HepG2 (cell line): ENCODE measurements around the gene RPS6KA3. TPM values are rescaled to one million over a fixed set of nuclear protein-coding genes. Genes with fewer than 3 reads are reported as not detected.

Experiments used
- CREBL2 ChIP-seq: sonication (generic); formaldehyde crosslinking; IDR thresholded peaks from 2 replicates; pipeline ENCODE4 v1.8.1; 2023; ENCODE audit warnings: missing genetic modification reagents, mild to moderate bottlenecking, borderline replicate concordance
- DBP ChIP-seq: sonication (generic); formaldehyde crosslinking; IDR thresholded peaks from 2 replicates; pipeline ENCODE4 v1.4.0; 2020; ENCODE audit warnings: missing genetic modification reagents; ENCODE audit errors: not compliant biosample characterization
- EZH2 ChIP-seq: conservative IDR thresholded peaks from 2 replicates; pipeline ENCODE4 v1.6.1; 2012; ENCODE audit warnings: mild to moderate bottlenecking, low read depth, low read length, moderate library complexity
- GABPB1 ChIP-seq: IDR thresholded peaks from 2 replicates; pipeline ENCODE4 v1.6.1; 2016; ENCODE audit warnings: mild to moderate bottlenecking, missing genetic modification reagents, moderate library complexity, missing compliant biosample characterization
- HNRNPUL1 ChIP-seq: fragments of 200-400 bp; formaldehyde crosslinking; IDR thresholded peaks from 2 replicates; pipeline ENCODE4 v1.6.1; 2017; ENCODE audit warnings: low read depth, mild to moderate bottlenecking, low read length, moderate library complexity
- MIER3 ChIP-seq: IDR thresholded peaks from 2 replicates; pipeline ENCODE4 v1.6.1; 2016; ENCODE audit warnings: missing compliant biosample characterization, borderline replicate concordance
- NRL ChIP-seq: sonication (generic); formaldehyde crosslinking; IDR thresholded peaks from 2 replicates; pipeline ENCODE4 v1.5.0; 2020; ENCODE audit warnings: missing genetic modification reagents, mild to moderate bottlenecking, moderate library complexity, borderline replicate concordance
- PITX1 ChIP-seq: sonication (generic); formaldehyde crosslinking; IDR thresholded peaks from 2 replicates; pipeline ENCODE4 v1.5.1; 2020; ENCODE audit warnings: mild to moderate bottlenecking, missing genetic modification reagents
- POGK ChIP-seq: sonication (generic); formaldehyde crosslinking; conservative IDR thresholded peaks from 2 replicates; pipeline ENCODE4 v1.8.0; 2022; ENCODE audit warnings: mild to moderate bottlenecking, moderate library complexity, missing genetic modification reagents
- RBM39 ChIP-seq: fragments of 200-400 bp; formaldehyde crosslinking; IDR thresholded peaks from one replicate; pipeline ENCODE4 v1.6.1; 2018; ENCODE audit warnings: antibody characterized with exemption, mild to moderate bottlenecking, low read depth, low read length; ENCODE audit not compliant: poor library complexity, severe bottlenecking
- RNF219 ChIP-seq: sonication (generic); formaldehyde crosslinking; IDR thresholded peaks from 2 replicates; pipeline ENCODE4 v1.5.0; 2020; ENCODE audit warnings: mild to moderate bottlenecking, missing genetic modification reagents
- SAP130 ChIP-seq: IDR thresholded peaks from 2 replicates; pipeline ENCODE4 v1.6.1; 2016; ENCODE audit warnings: low read depth
- SKIL ChIP-seq: sonication (generic); formaldehyde crosslinking; IDR thresholded peaks from 2 replicates; pipeline ENCODE4 v1.8.0; 2022; ENCODE audit warnings: missing genetic modification reagents, mild to moderate bottlenecking, moderate library complexity, borderline replicate concordance
- SMC3 ChIP-seq: IDR thresholded peaks from 2 replicates; pipeline ENCODE4 v1.6.1; 2011; ENCODE audit warnings: low read length, improper control_type of control experiment
- SNAI1 ChIP-seq: sonication (generic); formaldehyde crosslinking; IDR thresholded peaks from 2 replicates; pipeline ENCODE4 v1.5.0; 2020; ENCODE audit warnings: mild to moderate bottlenecking, missing genetic modification reagents, borderline replicate concordance
- TP53 ChIP-seq: sonication (generic); formaldehyde crosslinking; conservative IDR thresholded peaks from 2 replicates; pipeline ENCODE4 v1.4.0; 2020; ENCODE audit warnings: missing genetic modification reagents
- ZNF10 ChIP-seq: sonication (generic); formaldehyde crosslinking; IDR thresholded peaks from 2 replicates; pipeline ENCODE4 v1.4.0; 2020; ENCODE audit warnings: mild to moderate bottlenecking, low read depth, missing genetic modification reagents, borderline replicate concordance
- ZNF138 ChIP-seq: sonication (generic); formaldehyde crosslinking; IDR thresholded peaks from 2 replicates; pipeline ENCODE4 v1.5.0; 2020; ENCODE audit warnings: mild to moderate bottlenecking, low read depth, missing genetic modification reagents
- ZNF18 ChIP-seq: sonication (generic); formaldehyde crosslinking; IDR thresholded peaks from 2 replicates; pipeline ENCODE4 v1.8.0; 2022; ENCODE audit warnings: mild to moderate bottlenecking, missing genetic modification reagents; ENCODE audit not compliant: insufficient replicate concordance
- ZNF577 ChIP-seq: sonication (generic); formaldehyde crosslinking; IDR thresholded peaks from 2 replicates; pipeline ENCODE4 v1.4.0; 2020; ENCODE audit warnings: mild to moderate bottlenecking, low read depth, missing genetic modification reagents, borderline replicate concordance
- ZNF709 ChIP-seq: sonication (generic); formaldehyde crosslinking; IDR thresholded peaks from 2 replicates; pipeline ENCODE4 v1.5.0; 2020; ENCODE audit warnings: mild to moderate bottlenecking, missing genetic modification reagents
- ZNF777 ChIP-seq: sonication (generic); formaldehyde crosslinking; IDR thresholded peaks from 2 replicates; pipeline ENCODE4 v1.4.0; 2020; ENCODE audit warnings: missing genetic modification reagents
- polyA plus RNA-seq, 8 experiments: library from polyadenylated mRNA; depleted of rRNA in 3 of 8; stranded (reverse) in 7 of 8; unstranded in 1 of 8; fragments of >200 nt; fragmentation: Illumina TruSeq in 4 of 8; extraction: Trizol in 4 of 8; gene quantifications; 2 replicates each; pipeline versions ENCODE4 v1.2.1 to v1.2.3, GENCODE V29; 2011 to 2016; ENCODE audit warnings: low read depth in 4 of 8, missing spikeins in 1 of 8, mixed read lengths in 1 of 8; ENCODE audit not compliant: insufficient read depth in 1 of 8
- total RNA-seq, 5 experiments: library from RNA; depleted of rRNA; stranded (reverse); fragments of >200 nt; fragmentation: Illumina TruSeq; extraction: Trizol; gene quantifications; 2 replicates each; pipeline ENCODE4 v1.2.3, GENCODE V29; 2016; ENCODE audit warnings: low read depth in 1 of 5

The RPS6KA3 gene
- total and polyA plus RNA-seq, 2 of the 13 experiments (the other 11 are each of a cell fraction or from before 2014, with no cell fraction given): 314 to 357 TPM

GRCh38 chrX:20306668-20307067 lies 40.0 kb upstream of the RPS6KA3 start (continued):
- TF ChIP-seq RBM39 (no peak), RNF219 (CRISPR knock-in tag) (no peak), ZNF577 (CRISPR knock-in tag) (no peak), HNRNPUL1 (no peak), PITX1 (peak; percentile 42; the same call in 1 of the 2 replicates), ZNF18 (no peak), ZNF10 (CRISPR knock-in tag) (no peak), SKIL (CRISPR knock-in tag) (no peak), MIER3 (CRISPR knock-in tag) (peak; percentile 39; the same call in 1 of the 2 replicates), SAP130 (CRISPR knock-in tag) (peak; percentile 59), POGK (CRISPR knock-in tag) (no peak), TP53 (CRISPR knock-in tag) (no peak), SMC3 (no peak), ZNF138 (CRISPR knock-in tag) (no peak), NRL (CRISPR knock-in tag) (no peak), GABPB1 (CRISPR knock-in tag) (peak; percentile 18; the same call in 1 of the 2 replicates), CREBL2 (CRISPR knock-in tag) (no peak), EZH2 (no peak), ZNF777 (no peak), DBP (CRISPR knock-in tag) (no peak), SNAI1 (no peak), ZNF709 (no peak)
